CD4-positive, alpha-beta T cell (primary cell): Measurements from ENCODE around the gene RRAS2. TPM values are rescaled to one million over a fixed set of nuclear protein-coding genes. Genes with fewer than 3 reads are reported as not detected.

Source experiments
- ATAC-seq: fragments of 200-7000 bp; cut with Tn5 transposase; one replicate; pipeline ENCODE4 v1.10.0; 2022; ENCODE audit warnings: mild to moderate bottlenecking; ENCODE audit not compliant: poor library complexity
- CTCF ChIA-PET: fragments of 350-600 bp; sonication (Branson Sonifier 250); formaldehyde crosslinking; loops from one replicate; lab custom pipeline; 2021; ENCODE audit warnings: antibody characterized with exemption, inconsistent platforms; lab: Charles Lee
- POLR2A ChIA-PET: fragments of 350-600 bp; sonication (Branson Sonifier 250); formaldehyde crosslinking; loops from one replicate; lab custom pipeline; 2021; ENCODE audit warnings: antibody characterized with exemption, inconsistent platforms; lab: Charles Lee
- DNase-seq, 14 experiments: peaks; one replicate each; pipeline ENCODE4 v3.0.0-alpha.2; 2013 to 2020; ENCODE audit warnings: mixed read lengths in 2 of 14
- H3K27ac ChIP-seq, 2 donors: one replicate each; pipeline versions ENCODE4 v1.5.1 to v1.7.0; 2013; ENCODE audit warnings: low read length in 2 of 2, low read depth in 1 of 2, mild to moderate bottlenecking in 1 of 2
- H3K27me3 ChIP-seq, 2 experiments: 1 replicate in 1 of 2; 2 replicates in 1 of 2; pipeline versions ENCODE4 v1.6.1 to v1.7.0; 2013; ENCODE audit warnings: low read length in 2 of 2, control low read depth in 1 of 2, mild to moderate bottlenecking in 1 of 2, moderate library complexity in 1 of 2; ENCODE audit not compliant: insufficient read depth in 2 of 2, control insufficient read depth in 1 of 2
- H3K36me3 ChIP-seq: one replicate; pipeline ENCODE4 v1.6.1; 2013; ENCODE audit warnings: low read length, control low read depth; ENCODE audit not compliant: insufficient read depth
- H3K4me1 ChIP-seq: one replicate; pipeline ENCODE4 v1.6.1; 2013; ENCODE audit warnings: low read length, control low read depth; ENCODE audit not compliant: insufficient read depth
- H3K4me3 ChIP-seq: one replicate; pipeline ENCODE4 v1.5.1; 2013; ENCODE audit warnings: mild to moderate bottlenecking, low read length, moderate library complexity
- H3K9me3 ChIP-seq, 2 experiments: 1 replicate in 1 of 2; 2 replicates in 1 of 2; pipeline versions ENCODE4 v1.6.1 to v1.7.0; 2013; ENCODE audit warnings: low read length in 2 of 2, mild to moderate bottlenecking in 2 of 2, control low read depth in 1 of 2, moderate library complexity in 1 of 2; ENCODE audit not compliant: control insufficient read depth in 1 of 2, insufficient read depth in 1 of 2
- H3K27ac Mint-ChIP-seq: one replicate; pipeline ENCODE4 v1.8.0; 2020; ENCODE audit warnings: mixed read lengths
- H3K27me3 Mint-ChIP-seq: one replicate; pipeline ENCODE4 v1.8.0; 2021; ENCODE audit warnings: mixed read lengths
- H3K36me3 Mint-ChIP-seq: one replicate; pipeline ENCODE4 v1.8.0; 2021; ENCODE audit warnings: low read depth, mixed read lengths
- H3K4me1 Mint-ChIP-seq: one replicate; pipeline ENCODE4 v1.8.0; 2021; ENCODE audit warnings: low read depth, mixed read lengths
- H3K4me3 Mint-ChIP-seq: one replicate; pipeline ENCODE4 v1.8.0; 2020; ENCODE audit warnings: mild to moderate bottlenecking, mixed read lengths
- H3K9me3 Mint-ChIP-seq: one replicate; pipeline ENCODE4 v1.8.0; 2020; ENCODE audit warnings: mixed read lengths
- CTCF ChIP-seq: fragments of 200-600 bp; IDR thresholded peaks from one replicate; pipeline ENCODE4 v1.8.0; 2022; ENCODE audit warnings: antibody characterized with exemption, mild to moderate bottlenecking
- intact Hi-C, 2 experiments: fragments of 100-400 bp; cut with DNase I in 1 of 2; cut with micrococcal nuclease in 1 of 2; formaldehyde crosslinking; loops; one replicate each; pipeline versions ENCODE4 v1.15.1 to v1.9.0; 2023 to 2025; cut with DNase I, micrococcal nuclease
- total RNA-seq, 174 experiments: library from RNA in 2 of 174; stranded (reverse) in 2 of 174; gene quantifications; one replicate each; pipeline ENCODE4 v1.2.3 and lab custom pipeline; 2021 to 2026

RRAS2 gene
- total RNA-seq, 2 experiments from 2014 or later, result 20.7 to 21.2 TPM

DNA sequence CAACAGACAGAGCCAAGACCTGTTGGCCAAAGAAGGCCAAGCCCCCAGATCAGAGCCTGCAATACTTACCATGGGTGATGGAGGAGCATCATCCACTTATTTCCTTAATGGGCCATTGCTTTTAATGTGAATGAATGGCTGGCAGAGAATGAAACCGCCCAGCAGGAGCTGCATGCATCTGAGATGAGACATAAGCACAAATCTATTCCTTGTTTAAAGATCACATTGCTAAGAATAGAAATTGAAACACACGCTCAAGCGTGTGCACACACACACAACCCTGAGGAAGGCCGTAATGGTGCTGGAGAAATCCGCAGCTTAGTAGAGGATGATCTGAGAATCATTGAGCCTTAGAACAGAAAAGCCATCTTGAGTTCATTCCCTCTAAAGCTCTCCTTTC is 5.3 kb upstream of the RRAS2 start:
- ChIA-PET POLR2A (no interaction called here), CTCF (no interaction called here)
- H3K27ac ChIP-seq, result no peak overlapping the region
- TF ChIP-seq CTCF, result no peak
- Mint-ChIP-seq H3K27ac (no peak overlapping the region), H3K4me3 (no peak overlapping the region), H3K4me1 (peaks cover 3% of the 10 kb centered on the region), H3K27me3 (no peaks in the 10 kb centered on the region), H3K36me3 (no peaks in the 10 kb centered on the region), H3K9me3 (no peaks in the 10 kb centered on the region)
- H3K4me1 ChIP-seq, result peaks cover 1% of the 10 kb centered on the region
- H3K27me3 ChIP-seq, result no peaks in the 10 kb centered on the region
- no peak overlapping the region for H3K4me3 ChIP-seq
- ATAC-seq (no peak), DNase-seq (no peak)
- H3K36me3 ChIP-seq, result no peaks in the 10 kb centered on the region
- intact Hi-C loops, result loop anchor here in 1 of 2 experiments (5.0 kb wide), 1 partner anchor 902 kb away; the partner anchor contains the start of gene BTBD10
- no peaks in the 10 kb centered on the region for H3K9me3 ChIP-seq

DNA sequence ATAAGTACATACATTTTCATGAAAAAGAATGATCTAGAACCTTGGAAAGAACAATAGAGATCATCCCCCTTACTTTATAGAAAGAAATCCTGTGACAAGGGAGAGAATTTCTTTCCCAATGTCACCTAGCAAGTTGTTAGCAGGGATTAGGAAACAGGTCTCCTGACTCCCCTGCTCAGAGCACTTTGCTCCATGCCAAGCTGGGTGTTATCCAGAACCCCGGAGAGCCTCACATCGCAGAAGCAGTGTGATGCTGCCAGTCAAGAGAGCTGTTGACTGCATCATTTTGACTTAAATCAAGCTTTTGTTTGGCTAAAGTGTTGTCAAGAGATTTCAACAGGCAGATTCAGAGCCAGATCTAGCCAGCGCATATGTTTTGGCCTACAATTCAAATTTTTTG is 3.6 kb upstream of the RRAS2 start:
- H3K9me3 ChIP-seq, result no peaks in the 10 kb centered on the region
- no peak overlapping the region for H3K27ac Mint-ChIP-seq
- peaks cover 7% of the 10 kb centered on the region for H3K4me1 ChIP-seq
- intact Hi-C loops, result loop anchor here in 1 of 2 experiments (5.0 kb wide), 1 partner anchor 900 kb away; the partner anchor contains the start of gene BTBD10
- ChIA-PET POLR2A (no interaction called here), CTCF (no interaction called here)
- peaks cover 10% of the 10 kb centered on the region for H3K4me1 Mint-ChIP-seq
- ATAC-seq (no peak), DNase-seq (no peak)
- TF ChIP-seq CTCF, result no peak
- H3K36me3 ChIP-seq, result no peaks in the 10 kb centered on the region
- H3K4me3 Mint-ChIP-seq, result no peak overlapping the region
- no peaks in the 10 kb centered on the region for H3K27me3 ChIP-seq
- H3K36me3 Mint-ChIP-seq, result peaks cover 5% of the 10 kb centered on the region
- H3K4me3 ChIP-seq, result no peak overlapping the region
- H3K27ac ChIP-seq, result no peak overlapping the region
- H3K9me3 Mint-ChIP-seq, result no peaks in the 10 kb centered on the region
- H3K27me3 Mint-ChIP-seq, result no peaks in the 10 kb centered on the region

DNA sequence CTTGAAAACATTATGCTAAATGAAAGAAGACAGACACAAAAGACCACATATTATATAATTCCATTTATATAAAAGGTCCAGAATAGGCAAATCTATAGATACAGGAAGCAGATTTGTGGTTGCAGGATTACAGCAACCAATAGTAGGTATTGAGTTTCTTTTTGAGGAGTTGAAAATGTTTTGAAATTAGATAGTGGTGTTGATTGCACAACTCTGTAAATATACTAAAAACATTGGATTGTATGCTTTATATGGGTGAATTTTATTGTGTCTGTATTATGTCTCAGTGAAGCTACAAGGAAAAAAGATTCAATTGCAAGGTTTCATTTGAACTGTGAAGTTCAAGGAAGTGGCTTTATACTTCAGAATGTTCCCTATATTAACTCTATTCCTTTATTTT is 3.0 kb upstream of the RRAS2 start:
- Histone ChIP-seq H3K9me3 (no peaks in the 10 kb centered on the region), H3K4me1 (peaks cover 9% of the 10 kb centered on the region), H3K27ac (no peak overlapping the region), H3K36me3 (no peaks in the 10 kb centered on the region), H3K27me3 (no peaks in the 10 kb centered on the region), H3K4me3 (no peak overlapping the region)
- TF ChIP-seq CTCF, result no peak
- no peaks in the 10 kb centered on the region for H3K27me3 Mint-ChIP-seq
- no peak overlapping the region for H3K27ac Mint-ChIP-seq
- peaks cover 5% of the 10 kb centered on the region for H3K36me3 Mint-ChIP-seq
- H3K4me3 Mint-ChIP-seq, result peak overlapping the region; percentile 54
- H3K4me1 Mint-ChIP-seq, result peaks cover 17% of the 10 kb centered on the region
- ATAC-seq (no peak), DNase-seq (no peak)
- H3K9me3 Mint-ChIP-seq, result no peaks in the 10 kb centered on the region
- intact Hi-C loops, result loop anchor here in 1 of 2 experiments (5.0 kb wide), 1 partner anchor 900 kb away; the partner anchor contains the start of gene BTBD10
- ChIA-PET POLR2A (no interaction called here), CTCF (no interaction called here)
